Esophagus squamous epithelium (tissue), 5 donors: Measurements from ENCODE around the gene CLCNKA. TPM values are rescaled to one million over a fixed set of nuclear protein-coding genes. Genes with fewer than 3 reads are reported as not detected.

Experiments used
- DNase-seq: peaks from one replicate; lab custom pipeline; 2025; lab: John Stamatoyannopoulos, UW
- H3K27ac ChIP-seq, 4 donors: fragments of 200-600 bp; sonication (generic); one replicate each; pipeline ENCODE4 v1.5.1; 2016 to 2019; ENCODE audit warnings: mild to moderate bottlenecking in 1 of 4
- H3K27me3 ChIP-seq, 4 donors: fragments of 200-600 bp; sonication (generic); 1 replicate in 3 of 4; 2 replicates in 1 of 4; pipeline versions ENCODE4 v1.5.1 to v1.6.0; 2017 to 2021; ENCODE audit warnings: antibody characterized with exemption in 1 of 4
- H3K36me3 ChIP-seq, 3 donors: fragments of 200-600 bp; sonication (generic); one replicate each; pipeline ENCODE4 v1.5.1; 2016 to 2019
- H3K4me1 ChIP-seq, 3 donors: fragments of 200-600 bp; sonication (generic); one replicate each; pipeline ENCODE4 v1.5.1; 2017 to 2019
- H3K4me3 ChIP-seq, 4 donors: fragments of 200-600 bp; sonication (generic); 1 replicate in 3 of 4; 2 replicates in 1 of 4; pipeline ENCODE4 v1.5.1; 2016 to 2019; ENCODE audit warnings: mild to moderate bottlenecking in 2 of 4, moderate library complexity in 1 of 4
- H3K9me3 ChIP-seq, 3 donors: fragments of 200-600 bp; sonication (generic); one replicate each; pipeline ENCODE4 v1.5.1; 2016 to 2019
- CTCF ChIP-seq, 6 experiments: fragments of 450-650 bp in 4 of 6; fragments of 200-600 bp in 2 of 6; sonication (generic) in 2 of 6; IDR thresholded peaks; one replicate each; pipeline ENCODE4 v1.5.1; 2016 to 2019; ENCODE audit warnings: antibody characterized with exemption in 6 of 6, mild to moderate bottlenecking in 4 of 6, moderate library complexity in 4 of 6
- POLR2A ChIP-seq, 4 donors: fragments of 450-650 bp; IDR thresholded peaks; one replicate each; pipeline ENCODE4 v1.6.1; 2017; ENCODE audit warnings: antibody characterized with exemption in 4 of 4, mild to moderate bottlenecking in 4 of 4, moderate library complexity in 3 of 4
- WGBS, 2 donors: methylation state at CpG; one replicate each; pipeline ENCODE4 v1.1.5; 2018; 5-methylcytosine and 5-hydroxymethylcytosine counted together
- intact Hi-C: fragments of 100-400 bp; cut with DNase I; formaldehyde crosslinking; loops from one replicate; pipeline ENCODE4 v1.15.0; 2022
- total RNA-seq, 4 donors: library from RNA; depleted of rRNA; stranded (reverse); fragments of >200 nt; gene quantifications; one replicate each; pipeline ENCODE4 v1.1.0, GENCODE V29; 2016
- donor health status: DM: yes; HTN: yes; CAD: no.

Gene CLCNKA
- total RNA-seq, 4 donors from 2014 or later, result not detected

GRCh38 chr1:16015960-16016901 lies 5.6 kb upstream of the CLCNKA start:
- peak overlapping the region; percentile 67 to 91 (median 84) for H3K27ac ChIP-seq
- no peaks in the 10 kb centered on the region for H3K9me3 ChIP-seq
- no peaks in the 10 kb centered on the region for H3K36me3 ChIP-seq
- no peak for TF ChIP-seq CTCF (IDR thresholded peaks at IDR 0.05)
- no peak for TF ChIP-seq POLR2A (IDR thresholded peaks at IDR 0.05)
- peaks cover 28 to 84% (median 43%) of the 10 kb centered on the region in 3 donors for H3K4me1 ChIP-seq
- peak overlapping the region in 3 of 4 donors; percentile 31 to 60 (median 37) for H3K4me3 ChIP-seq
- intact Hi-C loops, result no loop called here
- DNase-seq, result no peak
- H3K27me3 ChIP-seq, result no peaks in the 10 kb centered on the region
- whole genome bisulfite sequencing, 2 donors, result 45 to 73% methylated on average over 5 to 10 of the region's 23 CpGs

GRCh38 chr1:16017076-16017460 lies 4.8 kb upstream of the CLCNKA start:
- intact Hi-C loops, result no loop called here
- Histone ChIP-seq H3K9me3 (no peaks in the 10 kb centered on the region), H3K36me3 (no peaks in the 10 kb centered on the region), H3K4me3 (peak overlapping the region; percentile 4 to 60 (median 34)), H3K27ac (peak overlapping the region; percentile 67 to 91 (median 84)), H3K27me3 (peaks cover 0 to 6% (median 0%) of the 10 kb centered on the region in 4 donors), H3K4me1 (peaks cover 28 to 84% (median 43%) of the 10 kb centered on the region in 3 donors)
- no peak for DNase-seq
- WGBS, 2 donors, result 86 to 100% methylated on average over 1 to 9 of the region's 10 CpGs
- TF ChIP-seq CTCF (IDR thresholded peaks at IDR 0.05) (no peak), POLR2A (IDR thresholded peaks at IDR 0.05) (no peak)

GRCh38 chr1:16017461-16018303 lies 4.2 kb upstream of the CLCNKA start, which contains the start of gene HSPB7:
HSPB7 (minus strand) TSS chr1:16018043; CDS start chr1:16017963, 80 bp downstream.
- H3K9me3 ChIP-seq, result no peaks in the 10 kb centered on the region
- intact Hi-C loops, result no loop called here
- peaks cover 24 to 78% (median 37%) of the 10 kb centered on the region in 3 donors for H3K4me1 ChIP-seq
- WGBS, 2 donors, result 54 to 55% methylated on average over 17 to 21 of the region's 37 CpGs
- H3K27ac ChIP-seq, result peak within 1 kb of the TSS; percentile 67 to 91 (median 84)
- H3K4me3 ChIP-seq, result peak within 1 kb of the TSS; percentile 4 to 60 (median 34)
- H3K27me3 ChIP-seq, result peaks cover 0 to 7% (median 0%) of the 10 kb centered on the region in 4 donors
- no peaks in the 10 kb centered on the region for H3K36me3 ChIP-seq
- DNase-seq, result no peak
- TF ChIP-seq CTCF (IDR thresholded peaks at IDR 0.05) (no peak), POLR2A (IDR thresholded peaks at IDR 0.05) (peak in 2 of 4 donors; percentile 40 to 45)

- Histone ChIP-seq H3K4me3 (peak overlapping the region in 3 of 4 donors; percentile 31 to 60 (median 37)), H3K27me3 (peaks cover 0 to 7% (median 0%) of the 10 kb centered on the region in 4 donors), H3K27ac (peak overlapping the region; percentile 67 to 91 (median 84)), H3K9me3 (no peaks in the 10 kb centered on the region), H3K36me3 (no peaks in the 10 kb centered on the region), H3K4me1 (peaks cover 18 to 72% (median 31%) of the 10 kb centered on the region in 3 donors)
- TF ChIP-seq POLR2A (IDR thresholded peaks at IDR 0.05) (no peak), CTCF (IDR thresholded peaks at IDR 0.05) (no peak)
- intact Hi-C loops, result no loop called here
- WGBS, 2 donors, result 0% methylated on average over 1 of the region's 4 CpGs; no CpG with 5 or more reads in 1 of the 2 donors
- no peak for DNase-seq
Observed at GRCh38 chr1:16018308-16018707, 3.5 kb upstream of the CLCNKA start.
